ENCODE measurements around the gene UNC13D.

The UNC13D gene

DNA sequence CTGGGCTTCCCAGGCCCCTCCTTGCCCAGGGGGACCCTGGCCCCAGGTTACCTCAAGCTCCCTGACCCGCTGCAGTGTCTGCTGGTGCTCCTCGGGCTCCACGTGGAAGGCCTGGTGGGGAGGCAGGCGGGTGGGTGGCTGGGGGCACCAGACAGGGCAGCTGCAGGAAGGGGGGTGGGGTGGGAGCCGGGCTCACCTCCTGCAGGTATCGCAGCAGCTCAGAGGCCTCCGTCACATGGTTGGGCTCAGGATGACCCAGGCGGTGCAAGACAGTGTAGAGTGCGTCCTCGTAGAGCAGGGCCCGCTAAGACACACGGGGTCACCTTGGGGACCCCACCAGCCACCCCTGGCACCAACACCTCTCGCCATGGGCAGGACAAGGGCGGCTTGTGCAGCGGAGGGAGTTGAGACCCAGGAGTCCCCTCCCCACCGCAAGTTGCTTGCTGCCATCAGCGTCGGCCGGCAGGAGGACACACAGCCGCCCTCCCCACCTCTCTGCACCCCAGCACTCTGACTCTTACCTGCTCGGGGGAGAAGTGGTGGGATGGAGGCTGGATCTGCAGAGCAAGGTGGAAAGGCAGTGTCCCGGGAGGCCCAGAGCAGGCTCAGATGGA is 1.1 kb downstream of the UNC13D start:
- no peak overlapping the region for H3K4me3 ChIP-seq (ENCODE audit: low read depth, low read length)
- TF ChIP-seq, protein P1, sequence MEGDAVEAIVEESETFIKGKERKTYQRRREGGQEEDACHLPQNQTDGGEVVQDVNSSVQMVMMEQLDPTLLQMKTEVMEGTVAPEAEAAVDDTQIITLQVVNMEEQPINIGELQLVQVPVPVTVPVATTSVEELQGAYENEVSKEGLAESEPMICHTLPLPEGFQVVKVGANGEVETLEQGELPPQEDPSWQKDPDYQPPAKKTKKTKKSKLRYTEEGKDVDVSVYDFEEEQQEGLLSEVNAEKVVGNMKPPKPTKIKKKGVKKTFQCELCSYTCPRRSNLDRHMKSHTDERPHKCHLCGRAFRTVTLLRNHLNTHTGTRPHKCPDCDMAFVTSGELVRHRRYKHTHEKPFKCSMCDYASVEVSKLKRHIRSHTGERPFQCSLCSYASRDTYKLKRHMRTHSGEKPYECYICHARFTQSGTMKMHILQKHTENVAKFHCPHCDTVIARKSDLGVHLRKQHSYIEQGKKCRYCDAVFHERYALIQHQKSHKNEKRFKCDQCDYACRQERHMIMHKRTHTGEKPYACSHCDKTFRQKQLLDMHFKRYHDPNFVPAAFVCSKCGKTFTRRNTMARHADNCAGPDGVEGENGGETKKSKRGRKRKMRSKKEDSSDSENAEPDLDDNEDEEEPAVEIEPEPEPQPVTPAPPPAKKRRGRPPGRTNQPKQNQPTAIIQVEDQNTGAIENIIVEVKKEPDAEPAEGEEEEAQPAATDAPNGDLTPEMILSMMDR (IDR thresholded peaks at IDR 0.05; ENCODE audit: low read depth, low read length): no peak
- in situ Hi-C loops (cut with HindIII; ENCODE audit: low sequenced_read_pairs): no loop called here
- no peak for DNase-seq (ENCODE audit: low read depth, low spot score)

DNA sequence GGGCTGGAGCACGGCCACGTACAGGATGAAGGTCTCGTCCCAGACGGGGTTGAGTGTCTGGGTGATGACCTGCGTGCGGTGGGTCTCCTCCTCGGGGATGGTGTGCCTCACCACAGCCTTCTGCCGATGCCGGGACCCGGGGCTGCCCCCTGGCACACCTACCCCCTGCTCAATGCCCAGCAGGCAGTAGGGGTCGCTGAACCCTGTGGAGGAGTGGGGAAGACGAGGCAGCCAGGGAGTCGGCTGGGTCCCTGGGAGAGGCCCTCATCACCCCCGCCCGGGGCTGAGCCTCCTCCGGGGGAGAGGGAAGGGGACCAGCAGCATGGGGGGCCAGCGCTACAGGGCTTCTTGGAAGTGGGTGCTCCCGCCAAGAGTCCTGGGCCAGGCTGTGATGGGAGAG is 1.8 kb downstream of the UNC13D start:
- in situ Hi-C loops (cut with HindIII; ENCODE audit: low sequenced_read_pairs): no loop called here
- no peak for DNase-seq (ENCODE audit: low read depth, low spot score)
- no peak overlapping the region for H3K4me3 ChIP-seq (ENCODE audit: low read depth, low read length)
- TF ChIP-seq, protein P1 (IDR thresholded peaks at IDR 0.05; ENCODE audit: low read depth, low read length): no peak

DNA sequence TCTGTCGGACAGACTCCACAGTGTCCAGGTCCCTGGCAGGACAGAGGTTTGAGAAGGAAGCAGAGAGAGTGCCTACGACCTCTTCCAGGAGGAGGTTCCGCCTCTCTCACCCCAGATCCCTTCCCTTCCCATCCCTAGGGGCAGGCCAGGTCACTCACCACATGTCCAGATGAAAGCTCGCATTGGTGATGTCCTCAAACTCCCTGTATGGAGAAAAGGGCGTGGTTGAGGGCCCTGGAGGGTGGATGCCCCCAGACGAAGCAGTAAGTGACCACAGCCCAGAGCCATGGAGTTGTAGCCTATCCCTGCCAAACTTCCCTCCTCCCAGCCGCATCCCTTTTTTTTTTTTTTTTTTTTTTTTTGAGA is 3.4 kb downstream of the UNC13D start:
- no peak overlapping the region for H3K4me3 ChIP-seq (ENCODE audit: low read depth, low read length)
- TF ChIP-seq, protein P1 (IDR thresholded peaks at IDR 0.05; ENCODE audit: low read depth, low read length): no peak
- in situ Hi-C loops (cut with HindIII; ENCODE audit: low sequenced_read_pairs): no loop called here
- DNase-seq (ENCODE audit: low read depth, low spot score): no peak

DNA sequence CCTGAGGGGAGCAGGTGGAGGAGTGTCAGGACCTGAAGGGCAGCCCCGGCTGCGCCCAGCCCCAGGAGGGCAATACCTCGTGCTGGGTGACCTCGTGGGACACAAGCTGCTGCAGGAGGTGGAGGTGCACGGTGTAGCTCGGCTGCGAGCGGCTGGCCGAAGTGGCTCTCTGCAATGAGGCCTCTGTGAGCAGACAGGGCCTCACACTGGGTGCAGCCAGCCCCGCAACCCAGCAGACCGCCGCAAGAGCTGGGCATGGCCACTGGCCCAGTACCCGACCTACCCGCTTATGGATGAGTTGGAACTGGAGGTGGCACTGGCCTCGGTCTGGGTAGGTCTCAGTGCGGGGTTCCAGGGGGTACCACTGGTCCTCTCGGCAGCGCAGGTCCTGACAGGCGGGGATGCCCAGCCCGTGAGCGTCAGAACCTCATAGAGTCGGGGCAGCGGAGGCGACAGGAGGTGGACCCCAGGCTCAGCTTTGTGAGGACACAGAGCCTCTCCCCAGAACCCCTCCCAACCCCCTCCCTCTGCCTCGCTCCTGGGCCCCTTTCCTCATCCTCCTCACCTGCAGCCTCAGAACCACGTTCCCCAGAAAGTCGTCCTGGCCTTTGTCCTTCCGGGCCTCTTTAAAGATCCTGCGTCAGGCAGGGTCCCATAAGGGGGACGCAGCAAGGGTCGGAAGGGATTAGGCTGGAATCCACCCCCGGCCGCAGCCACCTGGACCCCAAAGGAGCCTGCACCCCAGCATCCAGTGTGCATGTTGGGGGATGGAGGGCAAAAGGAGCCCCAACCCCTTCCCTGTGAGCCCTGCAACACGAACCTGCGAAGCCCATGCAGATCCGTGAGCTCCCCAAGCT is 4.0 kb downstream of the UNC13D start:
- TF ChIP-seq, protein P1 (IDR thresholded peaks at IDR 0.05; ENCODE audit: low read depth, low read length): no peak
- no peak for DNase-seq (ENCODE audit: low read depth, low spot score)
- in situ Hi-C loops (cut with HindIII; ENCODE audit: low sequenced_read_pairs): no loop called here
- no peak overlapping the region for H3K4me3 ChIP-seq (ENCODE audit: low read depth, low read length)

DNA sequence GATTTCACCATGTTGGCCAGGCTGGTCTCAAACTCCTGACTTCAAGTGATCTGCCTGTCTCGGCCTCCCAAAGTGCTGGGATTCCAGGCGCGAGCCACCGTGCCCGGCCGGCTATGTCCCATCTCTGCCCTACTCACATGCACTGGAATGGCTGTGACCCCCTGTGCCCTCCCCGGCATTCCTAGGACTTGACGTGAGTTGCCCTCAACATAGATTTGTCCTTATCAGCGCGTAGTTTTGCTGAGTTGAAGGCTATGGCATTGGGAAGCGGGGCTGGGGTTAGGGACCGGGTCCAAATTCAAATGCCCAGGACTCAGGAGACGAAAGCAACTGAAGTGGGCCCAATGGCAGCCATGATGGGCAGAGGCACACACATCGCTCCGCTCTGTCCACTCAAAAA is 5.8 kb downstream of the UNC13D start:
- in situ Hi-C loops (cut with HindIII; ENCODE audit: low sequenced_read_pairs): no loop called here

DNA sequence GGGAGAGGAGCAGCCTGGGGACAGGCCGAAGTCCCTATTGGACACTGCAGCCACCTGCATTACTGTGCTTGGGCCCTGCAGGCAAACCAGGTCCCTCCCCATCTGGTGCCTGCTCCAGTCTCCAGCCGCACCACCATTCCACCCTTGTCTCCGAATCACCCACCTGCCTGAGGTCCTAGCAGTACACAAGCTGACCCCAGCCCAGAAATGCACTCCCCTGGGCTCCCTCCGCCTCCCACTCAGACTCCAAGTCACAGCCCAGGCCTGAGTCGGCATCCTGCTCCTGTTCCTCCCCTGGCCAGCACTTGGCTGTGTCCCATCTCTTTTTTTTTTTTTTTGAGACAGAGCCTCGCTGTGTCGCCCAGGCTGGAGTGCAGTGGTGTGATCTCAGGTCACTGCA is 6.3 kb downstream of the UNC13D start:
- H3K4me3 ChIP-seq (ENCODE audit: low read depth, low read length): no peak overlapping the region
- in situ Hi-C loops (cut with HindIII; ENCODE audit: low sequenced_read_pairs): no loop called here
- TF ChIP-seq, protein P1 (IDR thresholded peaks at IDR 0.05; ENCODE audit: low read depth, low read length): no peak

More for the DNA sequence above, 5.8 kb downstream of the UNC13D start:
- TF ChIP-seq, protein P1 (IDR thresholded peaks at IDR 0.05; ENCODE audit: low read depth, low read length): no peak
- H3K4me3 ChIP-seq (ENCODE audit: low read depth, low read length): no peak overlapping the region
- no peak for DNase-seq (ENCODE audit: low read depth, low spot score)

More for the DNA sequence above, 6.3 kb downstream of the UNC13D start:
- no peak for DNase-seq (ENCODE audit: low read depth, low spot score)

Measured in astrocyte of the spinal cord (primary cell).